IgD-negative memory B cell (primary cell): ENCODE data around the gene KDSR. TPM values are rescaled to one million over a fixed set of nuclear protein-coding genes. Genes with fewer than 3 reads are reported as not detected.

Source experiments
- H3K27ac Mint-ChIP-seq, 3 donors: one replicate each; pipeline ENCODE4 v1.8.0; 2020 to 2022; ENCODE audit warnings: mild to moderate bottlenecking in 3 of 3, mixed read lengths in 3 of 3, moderate library complexity in 1 of 3
- H3K27me3 Mint-ChIP-seq: one replicate; pipeline ENCODE4 v1.8.0; 2021; ENCODE audit warnings: mixed read lengths
- H3K36me3 Mint-ChIP-seq: one replicate; pipeline ENCODE4 v1.8.0; 2020; ENCODE audit warnings: mild to moderate bottlenecking, mixed read lengths
- H3K4me1 Mint-ChIP-seq, 3 donors: one replicate each; pipeline ENCODE4 v1.8.0; 2020 to 2022; ENCODE audit warnings: mixed read lengths in 3 of 3, mild to moderate bottlenecking in 1 of 3
- H3K4me3 Mint-ChIP-seq, 4 donors: one replicate each; pipeline ENCODE4 v1.8.0; 2020 to 2022; ENCODE audit warnings: mild to moderate bottlenecking in 4 of 4, mixed read lengths in 4 of 4, moderate library complexity in 3 of 4
- H3K9me3 Mint-ChIP-seq, 3 donors: one replicate each; pipeline ENCODE4 v1.8.0; 2020 to 2021; ENCODE audit warnings: mixed read lengths in 3 of 3, mild to moderate bottlenecking in 1 of 3
- polyA plus RNA-seq: library from polyadenylated mRNA; unstranded; fragments of 300-500 nt; fragmentation: Illumina TruSeq; gene quantifications from one replicate; pipeline ENCODE4 v1.2.3, GENCODE V29; 2021

Gene KDSR
- polyA plus RNA-seq, 1 donor from 2014 or later = 40.2 TPM

GRCh38 chr18:63312019-63312409, 55.0 kb downstream of the KDSR start:
- H3K4me1 Mint-ChIP-seq = peaks cover 55 to 73% (median 73%) of the 10 kb centered on the region in 3 donors
- no peaks in the 10 kb centered on the region for H3K36me3 Mint-ChIP-seq
- peak overlapping the region; percentile 87 to 99 (median 93) for H3K4me3 Mint-ChIP-seq
- H3K9me3 Mint-ChIP-seq = no peaks in the 10 kb centered on the region
- no peaks in the 10 kb centered on the region for H3K27me3 Mint-ChIP-seq
- H3K27ac Mint-ChIP-seq = peak overlapping the region; percentile 60 to 96 (median 93)

GRCh38 chr18:63311118-63312018, 55.6 kb downstream of the KDSR start:
- Mint-ChIP-seq H3K27me3 (no peaks in the 10 kb centered on the region), H3K4me3 (peak overlapping the region; percentile 87 to 99 (median 93)), H3K4me1 (peaks cover 58 to 77% (median 76%) of the 10 kb centered on the region in 3 donors), H3K36me3 (peaks cover 3% of the 10 kb centered on the region), H3K27ac (peak overlapping the region; percentile 60 to 96 (median 93)), H3K9me3 (no peaks in the 10 kb centered on the region)

GRCh38 chr18:63309422-63309821, 57.6 kb downstream of the KDSR start:
- H3K4me3 Mint-ChIP-seq = peak overlapping the region; percentile 27 to 63 (median 42)
- peaks cover 55 to 79% (median 75%) of the 10 kb centered on the region in 3 donors for H3K4me1 Mint-ChIP-seq
- H3K9me3 Mint-ChIP-seq = no peaks in the 10 kb centered on the region
- H3K27ac Mint-ChIP-seq = peak overlapping the region; percentile 0 to 80 (median 64)
- H3K36me3 Mint-ChIP-seq = peaks cover 3% of the 10 kb centered on the region
- H3K27me3 Mint-ChIP-seq = no peaks in the 10 kb centered on the region

GRCh38 chr18:63307551-63308200, 59.3 kb downstream of the KDSR start:
- H3K36me3 Mint-ChIP-seq = peaks cover 5% of the 10 kb centered on the region
- no peaks in the 10 kb centered on the region for H3K9me3 Mint-ChIP-seq
- peak overlapping the region in 3 of 4 donors; percentile 36 to 81 (median 55) for H3K4me3 Mint-ChIP-seq

GRCh38 chr18:63306819-63307550, 60.0 kb downstream of the KDSR start:
- H3K4me3 Mint-ChIP-seq = peak overlapping the region in 1 of 4 donors; percentile 36
- peaks cover 8% of the 10 kb centered on the region for H3K36me3 Mint-ChIP-seq
- peak overlapping the region in 2 of 3 donors; percentile 60 to 73 for H3K27ac Mint-ChIP-seq
- peaks cover 63 to 77% (median 76%) of the 10 kb centered on the region in 3 donors for H3K4me1 Mint-ChIP-seq
- no peaks in the 10 kb centered on the region for H3K27me3 Mint-ChIP-seq
- no peaks in the 10 kb centered on the region for H3K9me3 Mint-ChIP-seq

More at GRCh38 chr18:63307551-63308200, 59.3 kb downstream of the KDSR start:
- H3K27ac Mint-ChIP-seq = peak overlapping the region in 2 of 3 donors; percentile 73 to 95
- H3K27me3 Mint-ChIP-seq = no peaks in the 10 kb centered on the region
- peaks cover 59 to 78% (median 74%) of the 10 kb centered on the region in 3 donors for H3K4me1 Mint-ChIP-seq

GRCh38 chr18:63306249-63306648, 60.8 kb downstream of the KDSR start:
- peaks cover 8% of the 10 kb centered on the region for H3K36me3 Mint-ChIP-seq
- H3K27ac Mint-ChIP-seq = peak overlapping the region in 2 of 3 donors; percentile 44 to 67
- H3K4me1 Mint-ChIP-seq = peaks cover 64 to 76% (median 75%) of the 10 kb centered on the region in 3 donors
- H3K27me3 Mint-ChIP-seq = no peaks in the 10 kb centered on the region
- peak overlapping the region in 2 of 4 donors; percentile 20 to 59 for H3K4me3 Mint-ChIP-seq
- no peaks in the 10 kb centered on the region for H3K9me3 Mint-ChIP-seq

- H3K27me3 Mint-ChIP-seq = no peaks in the 10 kb centered on the region
- H3K9me3 Mint-ChIP-seq = no peaks in the 10 kb centered on the region
- H3K36me3 Mint-ChIP-seq = peaks cover 10% of the 10 kb centered on the region
- H3K4me3 Mint-ChIP-seq = peak overlapping the region in 2 of 4 donors; percentile 15 to 47
- peaks cover 66 to 83% (median 81%) of the 10 kb centered on the region in 3 donors for H3K4me1 Mint-ChIP-seq
- H3K27ac Mint-ChIP-seq = peak overlapping the region; percentile 29 to 92 (median 73)
Measured at GRCh38 chr18:63303547-63303946, 63.5 kb downstream of the KDSR start.

GRCh38 chr18:63302636-63303405, 64.2 kb downstream of the KDSR start:
- H3K27ac Mint-ChIP-seq = peak overlapping the region; percentile 58 to 67 (median 59)
- peaks cover 10% of the 10 kb centered on the region for H3K36me3 Mint-ChIP-seq
- peak overlapping the region; percentile 13 to 70 (median 19) for H3K4me3 Mint-ChIP-seq
- no peaks in the 10 kb centered on the region for H3K9me3 Mint-ChIP-seq
- H3K4me1 Mint-ChIP-seq = peaks cover 61 to 82% (median 81%) of the 10 kb centered on the region in 3 donors
- no peaks in the 10 kb centered on the region for H3K27me3 Mint-ChIP-seq

GRCh38 chr18:63302220-63302619, 64.8 kb downstream of the KDSR start:
- H3K4me1 Mint-ChIP-seq = peaks cover 58 to 78% (median 77%) of the 10 kb centered on the region in 3 donors
- no peaks in the 10 kb centered on the region for H3K27me3 Mint-ChIP-seq
- peak overlapping the region; percentile 29 to 59 (median 58) for H3K27ac Mint-ChIP-seq
- H3K36me3 Mint-ChIP-seq = peaks cover 10% of the 10 kb centered on the region
- no peaks in the 10 kb centered on the region for H3K9me3 Mint-ChIP-seq
- H3K4me3 Mint-ChIP-seq = peak overlapping the region in 3 of 4 donors; percentile 13 to 70 (median 13)

- Mint-ChIP-seq H3K36me3 (peaks cover 8% of the 10 kb centered on the region), H3K4me3 (peak overlapping the region; percentile 5 to 84 (median 63)), H3K9me3 (no peaks in the 10 kb centered on the region), H3K27me3 (no peaks in the 10 kb centered on the region), H3K27ac (peak overlapping the region in 2 of 3 donors; percentile 50 to 58), H3K4me1 (peaks cover 55 to 72% (median 70%) of the 10 kb centered on the region in 3 donors)
Measured at GRCh38 chr18:63301434-63301833, 65.6 kb downstream of the KDSR start.

- peak overlapping the region in 3 of 4 donors; percentile 55 to 78 (median 74) for H3K4me3 Mint-ChIP-seq
- H3K27me3 Mint-ChIP-seq = no peaks in the 10 kb centered on the region
- peaks cover 7% of the 10 kb centered on the region for H3K36me3 Mint-ChIP-seq
- peaks cover 57 to 75% (median 71%) of the 10 kb centered on the region in 3 donors for H3K4me1 Mint-ChIP-seq
- H3K9me3 Mint-ChIP-seq = no peaks in the 10 kb centered on the region
- H3K27ac Mint-ChIP-seq = peak overlapping the region; percentile 58 to 86 (median 85)
Measured at GRCh38 chr18:63299837-63300745, 66.9 kb downstream of the KDSR start.

GRCh38 chr18:63298400-63299365, 68.3 kb downstream of the KDSR start:
- Mint-ChIP-seq H3K4me3 (peak overlapping the region in 3 of 4 donors; percentile 55 to 78 (median 70)), H3K9me3 (no peaks in the 10 kb centered on the region), H3K36me3 (peaks cover 7% of the 10 kb centered on the region), H3K27me3 (no peaks in the 10 kb centered on the region), H3K27ac (peak overlapping the region; percentile 58 to 92 (median 86)), H3K4me1 (peaks cover 56 to 72% (median 62%) of the 10 kb centered on the region in 3 donors)
